ENCODE measurements around the gene LEFTY2. TPM values are rescaled to one million over a fixed set of nuclear protein-coding genes. Genes with fewer than 3 reads are reported as not detected.

Gene LEFTY2
- total and polyA plus RNA-seq, 10 of the 15 experiments (the other 5 are each of a cell fraction or from before 2014, with no cell fraction given), result not detected

- H3K9ac ChIP-seq (ENCODE audit: control insufficient read depth, insufficient read depth, low read length), result no peak overlapping the region
- no peak overlapping the region for H3K4me2 ChIP-seq (ENCODE audit: control insufficient read depth, insufficient read depth)
- ChIA-PET RAD21 (ENCODE audit: unreplicated experiment) (no interaction called here), POLR2A (interaction anchor here (0.6 kb wide), 1 partner anchor 12 kb away, joined by 3 read pairs; no protein-coding TSS in a partner anchor), SMC1A (ENCODE audit: uncharacterized antibody, unreplicated experiment) (no interaction called here), CTCF (interaction anchor here (0.7 to 1.0 kb wide), 2 partner anchors 11 to 70 kb away, joined by 3 read pairs; no protein-coding TSS in a partner anchor)
- H3K27me3 ChIP-seq (replicated peaks in 1 of 2; ENCODE audit: control insufficient read depth in 2 of 2, insufficient read depth in 2 of 2, low read length in 1 of 2), result no peaks in the 10 kb centered on the region
- no peaks in the 10 kb centered on the region for H4K20me1 ChIP-seq (ENCODE audit: control insufficient read depth, insufficient read depth)
- in situ Hi-C loops (cut with MboI) (no loop called here), intact Hi-C loops (cut with micrococcal nuclease; ENCODE audit: unreplicated experiment) (no loop called here)
- ATAC-seq (no peak), DNase-seq (ENCODE audit: low read depth, low spot score) (no peak), FAIRE-seq (no peak)
- no peak overlapping the region for H3K27ac ChIP-seq (ENCODE audit: control insufficient read depth, insufficient read depth)
- no peak for TF ChIP-seq CBX5 (IDR thresholded peaks at IDR 0.05; ENCODE audit: low read depth)
- TF ChIP-seq HSF1 (IDR thresholded peaks at IDR 0.05; ENCODE audit: low read depth, low read length), result no peak
- no peak overlapping the region for H2AFZ ChIP-seq (ENCODE audit: control insufficient read depth, low read depth, low read length)
- H3K36me3 ChIP-seq (ENCODE audit: control insufficient read depth in 2 of 2, insufficient read depth in 2 of 2, low read length in 1 of 2), result peaks cover 0 to 8% of the 10 kb centered on the region in 2 experiments; a peak in 3 of 4 replicates
- H3K4me1 ChIP-seq (ENCODE audit: control insufficient read depth, insufficient read depth, low read length), result peaks cover 4% of the 10 kb centered on the region
- no TSS peak for BruUV-seq (replicated peaks)
- H3K9me3 ChIP-seq (replicated peaks; ENCODE audit: control insufficient read depth, insufficient read depth, low read length), result no peaks in the 10 kb centered on the region
- WGBS (ENCODE audit: insufficient coverage, insufficient replicate concordance, low lambda C conversion rate, missing lambda C conversion rate), result 98% methylated on average over 7 of the region's 7 CpGs
- no peak overlapping the region for H3K4me3 ChIP-seq
- H3K79me2 ChIP-seq (ENCODE audit: control insufficient read depth, insufficient read depth, low read length), result no peaks in the 10 kb centered on the region
Measured at GRCh38 chr1:225915538-225915991, 25.5 kb downstream of the LEFTY2 start.

GRCh38 chr1:225914947-225915346, 26.1 kb downstream of the LEFTY2 start:
- H3K4me3 ChIP-seq, result no peak overlapping the region
- H3K4me2 ChIP-seq (ENCODE audit: control insufficient read depth, insufficient read depth), result no peak overlapping the region
- POLR2A ChIA-PET, result no interaction called here
- H3K27me3 ChIP-seq (replicated peaks in 1 of 2; ENCODE audit: control insufficient read depth in 2 of 2, insufficient read depth in 2 of 2, low read length in 1 of 2), result no peaks in the 10 kb centered on the region
- no peak overlapping the region for H3K9ac ChIP-seq (ENCODE audit: control insufficient read depth, insufficient read depth, low read length)
- H2AFZ ChIP-seq (ENCODE audit: control insufficient read depth, low read depth, low read length), result no peak overlapping the region
- SMC1A ChIA-PET (ENCODE audit: uncharacterized antibody, unreplicated experiment), result no interaction called here
- no peak for DNase-seq (ENCODE audit: low read depth, low spot score)
- intact Hi-C loops (cut with micrococcal nuclease; ENCODE audit: unreplicated experiment), result loop anchor here (5.0 kb wide), 1 partner anchor 63 kb away; no protein-coding TSS in a partner anchor
- H3K27ac ChIP-seq (ENCODE audit: control insufficient read depth, insufficient read depth), result no peak overlapping the region
- no peaks in the 10 kb centered on the region for H3K9me3 ChIP-seq (replicated peaks; ENCODE audit: control insufficient read depth, insufficient read depth, low read length)
- RAD21 ChIA-PET (ENCODE audit: unreplicated experiment), result no interaction called here
- no peak for ATAC-seq
- H3K4me1 ChIP-seq (ENCODE audit: control insufficient read depth, insufficient read depth, low read length), result peaks cover 2% of the 10 kb centered on the region
- CTCF ChIA-PET, result no interaction called here
- FAIRE-seq, result no peak
- BruUV-seq (replicated peaks), result no TSS peak
- H3K36me3 ChIP-seq (ENCODE audit: control insufficient read depth in 2 of 2, insufficient read depth in 2 of 2, low read length in 1 of 2), result peaks cover 0 to 5% of the 10 kb centered on the region in 2 experiments; a peak in 3 of 4 replicates
- 92% methylated on average over 6 of the region's 6 CpGs for WGBS (ENCODE audit: insufficient coverage, insufficient replicate concordance, low lambda C conversion rate, missing lambda C conversion rate)
- in situ Hi-C loops (cut with MboI), result loop anchor here (5.0 kb wide), 2 partner anchors 138 to 438 kb away; partner anchors contain the start of gene SRP9
- no peaks in the 10 kb centered on the region for H4K20me1 ChIP-seq (ENCODE audit: control insufficient read depth, insufficient read depth)
- H3K79me2 ChIP-seq (ENCODE audit: control insufficient read depth, insufficient read depth, low read length), result no peaks in the 10 kb centered on the region
- no peak for TF ChIP-seq PAX8 (IDR thresholded peaks at IDR 0.05)
- no peak for TF ChIP-seq E2F4 (IDR thresholded peaks at IDR 0.05; ENCODE audit: low read depth, low read length)
- TF ChIP-seq CHD2 (IDR thresholded peaks at IDR 0.05; ENCODE audit: borderline replicate concordance, low read depth, low read length), result no peak
- no peak for TF ChIP-seq IRF4 (IDR thresholded peaks at IDR 0.05; ENCODE audit: low read depth, low read length)
- TF ChIP-seq HDAC2 (IDR thresholded peaks at IDR 0.05), result no peak
- no peak for TF ChIP-seq CREB1 (IDR thresholded peaks at IDR 0.05; ENCODE audit: low read depth)
- no peak for TF ChIP-seq ZZZ3 (IDR thresholded peaks at IDR 0.05; ENCODE audit: control insufficient read depth, insufficient read length, low read depth)
- TF ChIP-seq CHD4 (IDR thresholded peaks at IDR 0.05), result no peak
- TF ChIP-seq MYB (IDR thresholded peaks at IDR 0.05; ENCODE audit: borderline replicate concordance, low read depth, low read length), result no peak
- no peak for TF ChIP-seq ZBTB33 (IDR thresholded peaks at IDR 0.05)
- TF ChIP-seq JUNB (IDR thresholded peaks at IDR 0.05), result no peak
